Left ventricle myocardium inferior (tissue), 1 donor: ENCODE measurements around the gene CDK4. TPM values are rescaled to one million over a fixed set of nuclear protein-coding genes. Genes with fewer than 3 reads are reported as not detected.

Source experiments
- DNase-seq: peaks from one replicate; pipeline ENCODE4 v3.0.0-alpha.2; 2020
- H3K27ac ChIP-seq: fragments of 200-600 bp; replicated peaks from 2 replicates; pipeline ENCODE4 v1.8.0; 2021
- H3K27me3 ChIP-seq: fragments of 200-600 bp; 2 replicates; pipeline ENCODE4 v1.8.0; 2021; ENCODE audit warnings: low read depth
- H3K36me3 ChIP-seq: fragments of 200-600 bp; 2 replicates; pipeline ENCODE4 v1.8.0; 2021
- H3K4me1 ChIP-seq: fragments of 200-600 bp; 2 replicates; pipeline ENCODE4 v1.8.0; 2021
- H3K4me3 ChIP-seq: fragments of 200-600 bp; 2 replicates; pipeline ENCODE4 v1.8.0; 2021; ENCODE audit warnings: mild to moderate bottlenecking, moderate library complexity
- H3K9me3 ChIP-seq: fragments of 200-600 bp; replicated peaks from 2 replicates; pipeline ENCODE4 v1.8.0; 2021
- intact Hi-C: fragments of 100-400 bp; cut with micrococcal nuclease; formaldehyde crosslinking; loops from one replicate; pipeline ENCODE4 v1.11.0; 2022
- total RNA-seq: library from RNA; stranded (reverse); fragmentation: NEBNext Ultra II Directional; extraction: Animal tissue kit (Norgen Biotek cat#: 25700); gene quantifications from one replicate; pipeline ENCODE4 v1.2.1, GENCODE V29; 2021
- TF ChIP-seq, protein P1 (sequence below): fragments of 200-600 bp; IDR thresholded peaks from 2 replicates; pipeline ENCODE4 v1.8.0; 2021; ENCODE audit warnings: antibody characterized with exemption, mild to moderate bottlenecking, borderline replicate concordance
- donor health status: DM: no; HTN: yes; CAD: no; lungs with severe emphysema.

The CDK4 gene
- total RNA-seq, 1 donor from 2014 or later: 41.3 TPM

DNA sequence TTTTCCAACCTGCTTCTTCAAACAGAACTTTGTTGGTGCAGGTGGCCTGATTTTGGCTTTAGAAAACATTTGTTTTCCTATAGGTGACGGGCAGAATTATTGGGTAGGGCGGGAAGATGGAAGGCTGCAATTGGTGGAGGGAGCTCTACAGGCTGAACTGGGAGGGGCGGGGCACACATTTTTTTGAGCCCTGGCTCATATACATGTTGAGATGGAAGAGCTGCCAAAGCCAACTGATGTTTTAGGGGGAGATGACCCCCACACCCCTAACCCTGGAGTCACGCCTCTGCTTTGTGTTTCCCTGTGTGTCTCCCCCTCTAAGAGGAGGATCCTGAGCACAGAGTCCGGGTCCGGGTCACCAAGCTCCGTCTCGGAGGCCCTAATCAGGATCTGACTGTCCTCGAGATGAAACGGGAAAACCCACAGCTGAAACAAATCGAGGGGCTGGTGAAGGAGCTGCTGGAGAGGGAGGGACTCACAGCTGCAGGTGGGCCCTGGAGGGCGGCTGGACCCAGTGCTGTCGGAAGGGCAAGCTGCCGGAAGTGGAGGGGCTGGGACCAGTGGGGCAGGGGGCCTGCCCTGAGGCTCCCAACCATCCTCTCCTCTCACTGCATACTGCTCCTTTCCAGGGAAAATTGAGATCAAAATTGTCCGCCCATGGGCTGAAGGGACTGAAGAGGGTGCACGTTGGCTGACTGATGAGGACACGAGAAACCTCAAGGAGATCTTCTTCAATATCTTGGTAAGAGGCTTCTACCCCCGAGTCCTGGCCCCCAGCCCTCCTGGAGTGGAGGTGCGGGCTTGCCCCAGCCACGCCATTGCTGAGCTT lies 32.1 kb downstream of the CDK4 start:
- Histone ChIP-seq H3K9me3 (no peaks in the 10 kb centered on the region), H3K4me3 (no peak overlapping the region), H3K4me1 (no peaks in the 10 kb centered on the region), H3K27ac (no peak overlapping the region), H3K36me3 (peaks cover 63% of the 10 kb centered on the region), H3K27me3 (peaks cover 10% of the 10 kb centered on the region)
- TF ChIP-seq, protein P1, sequence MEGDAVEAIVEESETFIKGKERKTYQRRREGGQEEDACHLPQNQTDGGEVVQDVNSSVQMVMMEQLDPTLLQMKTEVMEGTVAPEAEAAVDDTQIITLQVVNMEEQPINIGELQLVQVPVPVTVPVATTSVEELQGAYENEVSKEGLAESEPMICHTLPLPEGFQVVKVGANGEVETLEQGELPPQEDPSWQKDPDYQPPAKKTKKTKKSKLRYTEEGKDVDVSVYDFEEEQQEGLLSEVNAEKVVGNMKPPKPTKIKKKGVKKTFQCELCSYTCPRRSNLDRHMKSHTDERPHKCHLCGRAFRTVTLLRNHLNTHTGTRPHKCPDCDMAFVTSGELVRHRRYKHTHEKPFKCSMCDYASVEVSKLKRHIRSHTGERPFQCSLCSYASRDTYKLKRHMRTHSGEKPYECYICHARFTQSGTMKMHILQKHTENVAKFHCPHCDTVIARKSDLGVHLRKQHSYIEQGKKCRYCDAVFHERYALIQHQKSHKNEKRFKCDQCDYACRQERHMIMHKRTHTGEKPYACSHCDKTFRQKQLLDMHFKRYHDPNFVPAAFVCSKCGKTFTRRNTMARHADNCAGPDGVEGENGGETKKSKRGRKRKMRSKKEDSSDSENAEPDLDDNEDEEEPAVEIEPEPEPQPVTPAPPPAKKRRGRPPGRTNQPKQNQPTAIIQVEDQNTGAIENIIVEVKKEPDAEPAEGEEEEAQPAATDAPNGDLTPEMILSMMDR: no peak
- intact Hi-C loops: no loop called here
- DNase-seq: no peak

GRCh38 chr12:57718641-57719528 lies 33.2 kb downstream of the CDK4 start:
- TF ChIP-seq, protein P1: no peak
- no peak overlapping the region for H3K4me3 ChIP-seq
- no peak for DNase-seq
- no peak overlapping the region for H3K27ac ChIP-seq
- H3K27me3 ChIP-seq: peaks cover under 1% of the 10 kb centered on the region
- no peaks in the 10 kb centered on the region for H3K4me1 ChIP-seq
- no peaks in the 10 kb centered on the region for H3K9me3 ChIP-seq
- peaks cover 69% of the 10 kb centered on the region for H3K36me3 ChIP-seq
- intact Hi-C loops: no loop called here

DNA sequence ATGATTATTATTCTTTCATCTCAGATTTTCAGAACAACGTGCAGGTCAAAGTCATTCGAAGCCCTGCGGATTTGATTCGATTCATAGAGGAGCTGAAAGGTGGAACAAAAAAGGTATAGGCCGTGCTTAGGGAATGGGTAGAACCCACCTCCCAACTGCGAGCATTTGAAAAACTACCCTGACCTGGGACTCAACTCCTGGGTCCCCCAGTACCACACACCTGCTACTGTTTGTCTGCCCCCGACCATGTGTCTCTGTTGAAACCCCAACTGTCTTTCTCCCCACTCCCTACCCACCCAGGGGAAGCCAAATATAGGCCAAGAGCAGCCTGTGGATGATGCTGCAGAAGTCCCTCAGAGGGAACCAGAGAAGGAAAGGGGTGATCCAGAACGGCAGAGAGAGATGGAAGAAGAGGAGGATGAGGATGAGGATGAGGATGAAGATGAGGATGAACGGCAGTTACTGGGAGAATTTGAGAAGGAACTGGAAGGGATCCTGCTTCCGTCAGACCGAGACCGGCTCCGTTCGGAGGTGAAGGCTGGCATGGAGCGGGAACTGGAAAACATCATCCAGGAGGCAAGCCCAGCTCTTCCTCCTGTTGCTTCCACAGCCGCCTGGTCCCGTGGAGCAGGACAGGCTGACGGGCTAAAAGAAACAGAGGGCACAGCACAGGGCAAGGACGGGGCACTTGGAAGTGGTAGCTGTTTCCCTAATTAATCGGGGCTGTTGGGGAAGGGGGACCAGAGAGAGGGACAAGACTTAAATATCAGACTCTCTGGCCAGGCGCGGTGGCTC lies 34.1 kb downstream of the CDK4 start:
- TF ChIP-seq, protein P1: no peak
- intact Hi-C loops: no loop called here
- no peaks in the 10 kb centered on the region for H3K27me3 ChIP-seq

DNA sequence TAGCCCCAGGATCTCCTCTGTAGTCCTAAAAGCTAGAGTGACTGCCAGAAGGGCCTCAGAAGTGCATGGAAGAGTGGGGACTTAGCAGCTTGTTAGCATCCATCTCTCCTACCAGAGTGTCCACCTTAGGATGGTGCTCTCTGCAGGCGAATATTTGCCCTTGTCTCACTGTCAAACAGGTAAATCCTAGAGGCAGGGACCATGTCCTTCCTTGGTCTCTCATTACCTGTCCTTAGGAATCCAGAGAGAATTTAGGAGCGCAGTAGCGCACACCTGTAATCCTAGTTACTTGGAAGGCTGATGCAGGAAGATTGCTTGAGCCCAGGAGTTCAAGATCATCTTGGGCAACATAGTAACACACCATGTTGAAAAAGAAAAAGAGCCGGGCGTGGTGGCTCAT lies 35.0 kb downstream of the CDK4 start:
- intact Hi-C loops: no loop called here
- H3K36me3 ChIP-seq: peaks cover 75% of the 10 kb centered on the region
- no peak for DNase-seq
- H3K27ac ChIP-seq: no peak overlapping the region
- no peaks in the 10 kb centered on the region for H3K4me1 ChIP-seq
- TF ChIP-seq, protein P1: no peak
- H3K4me3 ChIP-seq: no peak overlapping the region
- H3K27me3 ChIP-seq: no peaks in the 10 kb centered on the region
- no peaks in the 10 kb centered on the region for H3K9me3 ChIP-seq

More for the DNA sequence above, 34.1 kb downstream of the CDK4 start:
- no peak overlapping the region for H3K4me3 ChIP-seq
- DNase-seq: no peak
- no peaks in the 10 kb centered on the region for H3K4me1 ChIP-seq
- no peaks in the 10 kb centered on the region for H3K9me3 ChIP-seq
- no peak overlapping the region for H3K27ac ChIP-seq
- H3K36me3 ChIP-seq: peaks cover 69% of the 10 kb centered on the region

DNA sequence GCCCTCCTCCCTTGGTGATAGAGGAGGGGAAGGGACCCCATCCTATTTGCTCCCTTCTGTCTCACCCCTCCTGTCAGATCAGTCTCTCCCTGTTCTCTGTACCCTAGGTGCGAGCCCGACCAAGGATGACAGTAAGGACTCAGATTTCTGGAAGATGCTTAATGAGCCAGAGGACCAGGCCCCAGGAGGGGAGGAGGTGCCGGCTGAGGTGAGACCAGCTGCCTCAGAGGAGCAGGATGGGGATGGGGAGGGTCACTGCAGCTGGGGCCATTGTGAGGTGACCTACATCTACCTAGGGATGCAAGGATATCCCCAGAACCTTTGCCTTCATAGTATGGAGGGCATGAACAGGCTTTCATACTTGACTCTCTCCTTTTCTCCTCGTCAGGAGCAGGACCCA lies 35.8 kb downstream of the CDK4 start:
- intact Hi-C loops: no loop called here
- peaks cover 78% of the 10 kb centered on the region for H3K36me3 ChIP-seq
- H3K27me3 ChIP-seq: no peaks in the 10 kb centered on the region

More for the DNA sequence above, 35.8 kb downstream of the CDK4 start:
- H3K27ac ChIP-seq: no peak overlapping the region
- DNase-seq: no peak
- H3K4me3 ChIP-seq: no peak overlapping the region
- TF ChIP-seq, protein P1: no peak
- no peaks in the 10 kb centered on the region for H3K4me1 ChIP-seq
- H3K9me3 ChIP-seq: no peaks in the 10 kb centered on the region
